AG04449 (cell line): Measurements from ENCODE around the gene SMIM31.

Source experiments
- CTCF ChIA-PET: fragments of 350-600 bp; formaldehyde crosslinking; extraction: SDS; loops from one replicate; lab custom pipeline; 2021; ENCODE audit warnings: antibody characterized with exemption; lab: Yijun Ruan, JAX
- POLR2A ChIA-PET: fragments of 400-600, 350-600 bp; formaldehyde crosslinking; extraction: SDS; loops from one replicate; lab custom pipeline; 2020; ENCODE audit warnings: antibody characterized with exemption, inconsistent platforms; lab: Yijun Ruan, JAX
- DNase-seq: peaks from one replicate; pipeline ENCODE4 v3.0.0-alpha.2; 2010; ENCODE audit warnings: low read depth, low spot score
- H3K4me3 ChIP-seq: 2 replicates; pipeline ENCODE4 v1.5.1; 2011; ENCODE audit warnings: low read depth, mild to moderate bottlenecking, control low read depth, low read length
- CTCF ChIP-seq: IDR thresholded peaks from one replicate; pipeline ENCODE4 v1.5.1; 2011; ENCODE audit warnings: mild to moderate bottlenecking, moderate library complexity, low read length, control low read depth, inconsistent platforms; ENCODE audit not compliant: insufficient read depth; ENCODE audit errors: missing control alignments

Gene SMIM31

GRCh38 chr4:164790249-164790648 lies 36.3 kb downstream of the SMIM31 start:
- CTCF ChIA-PET = interaction anchor here (1.3 to 2.5 kb wide), 3 partner anchors 10 to 21 kb away, joined by 3 to 8 read pairs (median 6); no protein-coding TSS in a partner anchor
- TF ChIP-seq CTCF = no peak
- H3K4me3 ChIP-seq = no peak overlapping the region
- POLR2A ChIA-PET = no interaction called here
- no peak for DNase-seq

- no peak for TF ChIP-seq CTCF
- POLR2A ChIA-PET = no interaction called here
- no peak overlapping the region for H3K4me3 ChIP-seq
- no peak for DNase-seq
- CTCF ChIA-PET = no interaction called here
These were observed 45.5 kb downstream of the SMIM31 start for GRCh38 chr4:164799410-164799809.

DNA sequence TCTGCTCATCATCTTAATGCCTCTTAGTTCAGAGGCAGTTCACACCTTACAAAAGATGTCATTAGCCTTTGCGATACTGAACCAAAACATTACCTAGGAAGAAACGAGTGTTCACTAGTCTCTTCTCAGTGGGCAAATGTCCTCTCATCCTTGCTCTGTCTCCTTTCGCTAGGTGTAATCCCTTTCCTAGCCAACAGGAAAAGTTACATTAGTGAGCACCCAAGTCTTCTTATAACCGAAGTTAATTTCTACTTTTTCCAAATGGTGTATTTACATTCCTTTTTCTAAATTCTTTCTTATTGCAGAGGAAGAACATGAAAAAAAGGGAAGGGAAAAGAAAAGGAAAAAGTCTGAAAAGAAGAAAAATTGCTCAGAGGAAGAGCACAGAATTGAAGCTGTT lies 46.9 kb downstream of the SMIM31 start:
- no peak for TF ChIP-seq CTCF
- no peak for DNase-seq
- POLR2A ChIA-PET = no interaction called here
- CTCF ChIA-PET = no interaction called here
- no peak overlapping the region for H3K4me3 ChIP-seq

GRCh38 chr4:164802301-164802901 lies 48.5 kb downstream of the SMIM31 start:
- TF ChIP-seq CTCF = no peak
- CTCF ChIA-PET = no interaction called here
- no peak for DNase-seq
- POLR2A ChIA-PET = no interaction called here
- H3K4me3 ChIP-seq = no peak overlapping the region

DNA sequence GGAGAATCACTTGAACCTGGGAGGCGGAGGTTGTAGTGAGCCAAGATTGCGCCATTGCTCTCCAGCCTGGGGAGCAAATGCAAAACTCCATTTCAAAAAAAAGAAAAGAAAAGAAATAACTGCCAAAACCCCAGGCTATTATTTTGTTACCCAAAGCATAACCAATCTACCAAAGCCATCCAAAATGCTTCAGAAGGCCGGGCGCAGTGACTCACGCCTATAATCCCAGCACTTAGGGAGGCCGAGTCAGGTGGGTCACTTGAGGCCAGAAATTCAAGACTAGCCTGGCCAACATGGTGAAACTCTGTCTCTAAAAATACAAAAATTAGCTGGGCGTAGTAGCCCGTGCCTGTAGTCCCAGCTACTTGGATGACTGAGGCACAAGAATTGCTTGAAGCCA lies 49.8 kb downstream of the SMIM31 start:
- DNase-seq = no peak

DNA sequence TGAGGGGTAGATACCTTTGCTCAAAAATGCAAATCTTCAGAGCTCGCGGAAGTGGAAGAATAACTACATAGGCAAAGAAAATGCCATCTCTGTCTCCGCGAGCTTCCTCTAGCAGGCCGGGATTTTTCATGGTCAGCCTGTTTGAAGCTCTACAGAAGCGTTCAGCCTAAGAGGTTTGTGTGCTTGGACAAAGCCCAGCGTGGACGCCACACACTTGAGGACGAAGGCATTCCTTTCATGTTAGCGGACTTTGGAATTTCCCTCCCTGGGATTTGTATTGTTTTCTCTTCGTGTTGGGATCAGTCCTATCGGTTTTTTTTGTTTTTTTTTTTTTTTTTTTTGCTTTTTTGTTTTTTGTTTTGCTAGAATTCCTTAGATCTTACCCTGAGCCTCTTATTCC lies 53.7 kb downstream of the SMIM31 start:
- DNase-seq = no peak
- ChIA-PET CTCF (no interaction called here), POLR2A (no interaction called here)
- no peak overlapping the region for H3K4me3 ChIP-seq
- TF ChIP-seq CTCF = no peak

More for the DNA sequence above, 49.8 kb downstream of the SMIM31 start:
- TF ChIP-seq CTCF = no peak
- POLR2A ChIA-PET = no interaction called here
- CTCF ChIA-PET = no interaction called here
- H3K4me3 ChIP-seq = no peak overlapping the region
